ENCODE results near the gene MYDGF.

DNA sequence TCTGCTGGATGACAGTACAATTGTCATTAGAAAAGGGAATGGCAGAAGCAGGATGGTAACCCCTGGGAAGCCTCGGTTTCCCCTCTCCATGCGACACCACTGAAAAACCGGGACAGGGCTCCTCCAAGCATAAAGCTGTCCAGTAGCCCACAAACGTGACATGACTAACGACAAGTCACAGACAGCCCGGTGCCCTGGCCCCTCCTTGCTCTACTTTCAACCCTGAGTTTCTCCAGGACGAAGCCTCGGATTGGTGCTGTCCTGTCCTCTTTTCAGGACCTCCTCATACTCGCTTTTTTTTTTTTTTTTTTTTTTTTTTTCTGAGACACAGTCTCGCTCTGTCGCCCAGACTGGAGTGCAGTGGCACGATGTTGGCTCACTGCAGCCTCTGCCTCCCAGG lies 37.2 kb upstream of the MYDGF start:
- TF ChIP-seq, protein P1, sequence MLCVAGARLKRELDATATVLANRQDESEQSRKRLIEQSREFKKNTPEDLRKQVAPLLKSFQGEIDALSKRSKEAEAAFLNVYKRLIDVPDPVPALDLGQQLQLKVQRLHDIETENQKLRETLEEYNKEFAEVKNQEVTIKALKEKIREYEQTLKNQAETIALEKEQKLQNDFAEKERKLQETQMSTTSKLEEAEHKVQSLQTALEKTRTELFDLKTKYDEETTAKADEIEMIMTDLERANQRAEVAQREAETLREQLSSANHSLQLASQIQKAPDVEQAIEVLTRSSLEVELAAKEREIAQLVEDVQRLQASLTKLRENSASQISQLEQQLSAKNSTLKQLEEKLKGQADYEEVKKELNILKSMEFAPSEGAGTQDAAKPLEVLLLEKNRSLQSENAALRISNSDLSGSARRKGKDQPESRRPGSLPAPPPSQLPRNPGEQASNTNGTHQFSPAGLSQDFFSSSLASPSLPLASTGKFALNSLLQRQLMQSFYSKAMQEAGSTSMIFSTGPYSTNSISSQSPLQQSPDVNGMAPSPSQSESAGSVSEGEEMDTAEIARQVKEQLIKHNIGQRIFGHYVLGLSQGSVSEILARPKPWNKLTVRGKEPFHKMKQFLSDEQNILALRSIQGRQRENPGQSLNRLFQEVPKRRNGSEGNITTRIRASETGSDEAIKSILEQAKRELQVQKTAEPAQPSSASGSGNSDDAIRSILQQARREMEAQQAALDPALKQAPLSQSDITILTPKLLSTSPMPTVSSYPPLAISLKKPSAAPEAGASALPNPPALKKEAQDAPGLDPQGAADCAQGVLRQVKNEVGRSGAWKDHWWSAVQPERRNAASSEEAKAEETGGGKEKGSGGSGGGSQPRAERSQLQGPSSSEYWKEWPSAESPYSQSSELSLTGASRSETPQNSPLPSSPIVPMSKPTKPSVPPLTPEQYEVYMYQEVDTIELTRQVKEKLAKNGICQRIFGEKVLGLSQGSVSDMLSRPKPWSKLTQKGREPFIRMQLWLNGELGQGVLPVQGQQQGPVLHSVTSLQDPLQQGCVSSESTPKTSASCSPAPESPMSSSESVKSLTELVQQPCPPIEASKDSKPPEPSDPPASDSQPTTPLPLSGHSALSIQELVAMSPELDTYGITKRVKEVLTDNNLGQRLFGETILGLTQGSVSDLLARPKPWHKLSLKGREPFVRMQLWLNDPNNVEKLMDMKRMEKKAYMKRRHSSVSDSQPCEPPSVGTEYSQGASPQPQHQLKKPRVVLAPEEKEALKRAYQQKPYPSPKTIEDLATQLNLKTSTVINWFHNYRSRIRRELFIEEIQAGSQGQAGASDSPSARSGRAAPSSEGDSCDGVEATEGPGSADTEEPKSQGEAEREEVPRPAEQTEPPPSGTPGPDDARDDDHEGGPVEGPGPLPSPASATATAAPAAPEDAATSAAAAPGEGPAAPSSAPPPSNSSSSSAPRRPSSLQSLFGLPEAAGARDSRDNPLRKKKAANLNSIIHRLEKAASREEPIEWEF (CRISPR knock-in tag; IDR thresholded peaks at IDR 0.05), result no peak
- TF ChIP-seq, protein P2, sequence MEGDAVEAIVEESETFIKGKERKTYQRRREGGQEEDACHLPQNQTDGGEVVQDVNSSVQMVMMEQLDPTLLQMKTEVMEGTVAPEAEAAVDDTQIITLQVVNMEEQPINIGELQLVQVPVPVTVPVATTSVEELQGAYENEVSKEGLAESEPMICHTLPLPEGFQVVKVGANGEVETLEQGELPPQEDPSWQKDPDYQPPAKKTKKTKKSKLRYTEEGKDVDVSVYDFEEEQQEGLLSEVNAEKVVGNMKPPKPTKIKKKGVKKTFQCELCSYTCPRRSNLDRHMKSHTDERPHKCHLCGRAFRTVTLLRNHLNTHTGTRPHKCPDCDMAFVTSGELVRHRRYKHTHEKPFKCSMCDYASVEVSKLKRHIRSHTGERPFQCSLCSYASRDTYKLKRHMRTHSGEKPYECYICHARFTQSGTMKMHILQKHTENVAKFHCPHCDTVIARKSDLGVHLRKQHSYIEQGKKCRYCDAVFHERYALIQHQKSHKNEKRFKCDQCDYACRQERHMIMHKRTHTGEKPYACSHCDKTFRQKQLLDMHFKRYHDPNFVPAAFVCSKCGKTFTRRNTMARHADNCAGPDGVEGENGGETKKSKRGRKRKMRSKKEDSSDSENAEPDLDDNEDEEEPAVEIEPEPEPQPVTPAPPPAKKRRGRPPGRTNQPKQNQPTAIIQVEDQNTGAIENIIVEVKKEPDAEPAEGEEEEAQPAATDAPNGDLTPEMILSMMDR (IDR thresholded peaks at IDR 0.05 in 2 of 3, conservative IDR thresholded peaks at IDR 0.05 in 1 of 3; ENCODE audit: insufficient read depth in 2 of 3, low read depth in 1 of 3, low read length in 3 of 3), result no peak

All from K562 (cell line).